ENCODE data around the gene CTDSP1. TPM values are rescaled to one million over a fixed set of nuclear protein-coding genes. Genes with fewer than 3 reads are reported as not detected.

Gene CTDSP1
- total RNA-seq, 1 experiment from 2014 or later, result 52.3 TPM

- Mint-ChIP-seq H3K36me3 (ENCODE audit: insufficient read depth in 1 of 3, low read depth in 3 of 3) (peaks cover 4 to 25% (median 22%) of the 10 kb centered on the region in 3 experiments; a peak in 6 of 7 replicates), H3K9me3 (no peaks in the 10 kb centered on the region), H3K4me1 (peaks cover 19 to 26% of the 10 kb centered on the region in 2 experiments), H3K27ac (peak overlapping the region; percentile 84 to 96 (median 89)), H3K4me3 (peak overlapping the region; percentile 70 to 80), H3K27me3 (ENCODE audit: low read depth) (no peaks in the 10 kb centered on the region)
- Histone ChIP-seq H4K5ac (ENCODE audit: insufficient read length, low read depth, low read length) (peak overlapping the region; percentile 21), H2BK20ac (ENCODE audit: low read depth, low read length, poor library complexity, severe bottlenecking) (no peak overlapping the region), H3K4me2 (ENCODE audit: insufficient read depth, insufficient read length, low read length) (peak overlapping the region; percentile 65), H3K27me3 (ENCODE audit: insufficient read depth, low read length) (no peaks in the 10 kb centered on the region), H3K4me1 (ENCODE audit: insufficient read depth, low read length) (peaks cover 4% of the 10 kb centered on the region; the same call in 1 of the 2 replicates), H3K9me3 (ENCODE audit: control insufficient read depth, low read depth, low read length) (no peaks in the 10 kb centered on the region), H4K91ac (ENCODE audit: insufficient read length, low read depth, low read length) (peak overlapping the region; percentile 11), H2BK5ac (ENCODE audit: insufficient read length, low read length) (no peak overlapping the region), H3K56ac (ENCODE audit: insufficient read length, low read depth, low read length) (no peak overlapping the region), H2BK15ac (ENCODE audit: low read depth, low read length) (0 out of 2 replicates have a peak overlapping the region, but pooled peaks have one; percentile 13), H2AK5ac (ENCODE audit: insufficient read length, low read length) (no peak overlapping the region), H3K14ac (ENCODE audit: insufficient read depth, low read length) (peak overlapping the region; percentile 51), H2AFZ (ENCODE audit: low read length) (peak overlapping the region; percentile 58), H3K4ac (ENCODE audit: low read depth, low read length) (no peak overlapping the region; the same call in 1 of the 2 replicates), H3K23ac (ENCODE audit: insufficient read length, low read depth, low read length) (no peak overlapping the region), H4K20me1 (ENCODE audit: control insufficient read depth, insufficient read depth, insufficient read length) (no peaks in the 10 kb centered on the region), H3K23me2 (ENCODE audit: insufficient read length, low read depth, low read length, poor library complexity, severe bottlenecking) (peaks cover 15% of the 10 kb centered on the region), H3K18ac (ENCODE audit: insufficient read length, low read depth, low read length) (peak overlapping the region; percentile 45), H3K9ac (ENCODE audit: extremely low read depth, insufficient read length, low read length) (peak overlapping the region; percentile 56), H3K27ac (ENCODE audit: insufficient read length, low read depth, low read length) (no peak overlapping the region), H2BK120ac (ENCODE audit: low read depth, low read length, poor library complexity, severe bottlenecking) (no peak overlapping the region), H3T11ph (ENCODE audit: low read length) (no peak overlapping the region), H4K8ac (replicated peaks; ENCODE audit: insufficient read length, low read depth, low read length) (peak overlapping the region; percentile 13), H3K79me1 (ENCODE audit: insufficient read depth, low read depth, low read length, poor library complexity, severe bottlenecking) (no peaks in the 10 kb centered on the region), H3K79me2 (ENCODE audit: insufficient read depth, low read length) (no peaks in the 10 kb centered on the region), H2BK12ac (ENCODE audit: insufficient read length, low read depth, low read length) (no peak overlapping the region)
- TF ChIP-seq CTCF (conservative IDR thresholded peaks at IDR 0.05), result no peak
- WGBS (ENCODE audit: extremely low coverage, insufficient read length, low lambda C conversion rate), result no CpG with 5 or more reads among the region's 13 CpGs
- peak; percentile 51 for DNase-seq
Observed at GRCh38 chr2:218406949-218407618, 7.4 kb downstream of the CTDSP1 start.

Measured in H9 (cell line).